SK-N-SH (cell line): ENCODE data around the gene KNCN.

Experiments used
- CTCF ChIP-seq: fragments of 200-600 bp; sonication (generic); IDR thresholded peaks from 2 replicates; pipeline ENCODE4 v1.6.1; 2017; ENCODE audit warnings: antibody characterized with exemption, mild to moderate bottlenecking, moderate library complexity
- EP300 ChIP-seq, 2 experiments: IDR thresholded peaks; 2 replicates each; pipeline versions ENCODE4 v1.4.0 to v1.6.1; 2012; ENCODE audit warnings: borderline replicate concordance in 1 of 2, low read depth in 1 of 2, low read length in 1 of 2
- GABPA ChIP-seq: IDR thresholded peaks from 2 replicates; pipeline ENCODE4 v1.4.0; 2012; ENCODE audit warnings: low read depth, mild to moderate bottlenecking
- JUND ChIP-seq: IDR thresholded peaks from 2 replicates; pipeline ENCODE4 v1.4.0; 2012
- PBX3 ChIP-seq: IDR thresholded peaks from 2 replicates; pipeline ENCODE4; 2012
- SIN3A ChIP-seq: IDR thresholded peaks from 2 replicates; pipeline ENCODE4 v1.6.1; 2012; ENCODE audit warnings: low read depth, mild to moderate bottlenecking, low read length, moderate library complexity, borderline replicate concordance

GRCh38 chr1:46508757-46509156 is 42.7 kb downstream of the KNCN start:
- TF ChIP-seq SIN3A (no peak), CTCF (no peak), EP300 (IDR thresholded peaks at IDR 0.05; ENCODE audit: borderline replicate concordance in 1 of 2, low read depth in 1 of 2, low read length in 1 of 2) (no peak), GABPA (no peak), JUND (peak; percentile 47), PBX3 (no peak)
